HG03097 (cell line): ENCODE results near the gene SAMD4A.
"Not testable (repeated sequence)": the region's sequence is repeated elsewhere in the genome, so short reads cannot be mapped to it uniquely, and the experiment has no call there.

Experiments
- ATAC-seq: cut with Tn5 transposase; IDR thresholded peaks from one replicate; pipeline ENCODE4 v1.9.1; 2021; ENCODE audit not compliant: unreplicated experiment, low FRiP score

SAMD4A gene

GRCh38 chr14:54722791-54723432, 156.0 kb downstream of the SAMD4A start:
- ATAC-seq, result no peak

DNA sequence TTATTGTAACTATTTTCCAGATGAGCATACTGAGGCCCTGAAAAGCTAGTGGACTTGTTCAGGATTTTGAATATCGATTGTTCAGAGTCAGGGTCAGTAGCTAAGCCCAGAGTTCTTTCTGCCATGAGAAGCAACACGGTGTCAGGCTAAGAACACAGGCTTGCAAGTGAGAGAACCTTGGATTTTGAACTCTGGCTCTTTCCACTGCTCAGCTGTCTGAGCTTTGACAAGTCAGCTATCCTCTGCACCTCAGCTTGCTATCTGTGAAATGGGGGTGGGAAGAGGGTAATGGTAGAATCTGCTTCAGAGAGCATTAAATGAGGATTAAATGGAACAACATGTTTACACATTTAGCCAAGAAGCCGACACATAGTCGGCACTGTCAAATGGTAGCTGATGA, 157.2 kb downstream of the SAMD4A start:
- no peak for ATAC-seq

- no peak for ATAC-seq
These were observed 157.9 kb downstream of the SAMD4A start for GRCh38 chr14:54724676-54725325.

DNA sequence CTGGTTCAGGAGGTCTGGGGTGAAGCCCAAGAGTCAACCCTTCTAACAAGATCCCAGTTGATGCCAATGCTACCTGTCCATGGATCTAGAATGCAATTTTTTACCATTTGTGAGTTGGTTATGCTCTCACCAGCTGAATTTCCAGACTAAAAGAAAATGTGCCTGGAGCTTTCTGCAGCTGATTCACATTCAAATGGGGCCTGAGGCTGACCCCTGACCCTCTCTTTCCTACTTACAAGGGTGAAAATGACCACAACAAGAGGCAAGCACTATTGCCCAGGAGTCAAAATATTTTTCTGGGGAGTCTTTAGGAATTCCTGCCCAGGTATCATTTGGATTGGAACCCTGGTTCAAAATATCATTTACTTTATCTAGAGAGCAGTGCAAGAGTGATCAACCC, 159.1 kb downstream of the SAMD4A start:
- ATAC-seq, result no peak

DNA sequence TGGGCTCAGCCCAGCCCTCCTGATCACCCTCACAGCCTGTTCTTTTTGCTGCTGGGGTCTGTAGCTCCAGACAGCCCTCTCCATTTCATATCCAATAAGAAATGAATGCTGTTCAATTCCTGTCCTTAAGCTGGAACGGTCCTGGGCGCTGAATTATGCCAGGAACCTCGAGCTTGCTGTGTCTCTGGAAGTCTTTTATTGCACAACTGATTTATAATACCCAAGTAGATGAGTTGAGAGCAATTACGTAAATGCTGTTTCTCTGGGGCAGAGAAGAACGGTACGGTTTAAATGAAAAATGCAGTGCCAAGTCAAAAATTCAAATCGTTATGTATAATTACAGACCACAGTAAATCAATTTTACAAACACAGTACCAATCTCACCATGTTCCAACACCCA, 161.0 kb downstream of the SAMD4A start:
- ATAC-seq, result no peak

- ATAC-seq, result no peak
These were observed 162.0 kb downstream of the SAMD4A start for GRCh38 chr14:54728700-54729527.

- ATAC-seq, result peak; percentile 90
These were observed 163.4 kb downstream of the SAMD4A start for GRCh38 chr14:54730156-54730961.

- ATAC-seq, result no peak
These were observed 168.0 kb downstream of the SAMD4A start for GRCh38 chr14:54734966-54735365.

DNA sequence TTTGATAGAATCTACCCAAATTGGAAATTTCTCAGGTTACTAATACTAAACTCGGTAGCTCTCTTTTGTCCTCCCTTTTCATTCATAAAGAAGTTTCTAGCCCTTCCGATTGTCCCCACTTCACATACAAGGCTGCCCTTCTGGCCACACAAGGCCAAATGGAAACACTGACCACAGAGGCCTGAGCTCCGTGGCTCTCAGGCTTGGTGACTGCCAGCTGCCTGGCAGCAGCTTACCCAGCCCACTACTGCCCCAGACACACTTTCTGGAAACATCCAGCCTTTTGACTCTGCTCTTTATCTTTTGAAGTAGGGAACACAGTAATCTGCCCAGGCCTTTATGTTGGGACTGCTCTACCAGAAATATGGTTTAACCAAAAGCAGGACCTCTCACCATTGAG, 168.5 kb downstream of the SAMD4A start:
- ATAC-seq, result no peak

GRCh38 chr14:54737132-54737711, 170.3 kb downstream of the SAMD4A start:
- no peak for ATAC-seq

- ATAC-seq, result no peak
These were observed 171.1 kb downstream of the SAMD4A start for GRCh38 chr14:54738009-54738408.

GRCh38 chr14:54739514-54739913, 172.6 kb downstream of the SAMD4A start:
- no peak for ATAC-seq

- no peak for ATAC-seq
These were observed 175.8 kb downstream of the SAMD4A start for GRCh38 chr14:54742492-54743350.

- ATAC-seq, result no peak
These were observed 176.5 kb downstream of the SAMD4A start for GRCh38 chr14:54743382-54743781.

GRCh38 chr14:54746019-54746418, 179.1 kb downstream of the SAMD4A start:
- ATAC-seq, result no peak

GRCh38 chr14:54747616-54748015, 180.7 kb downstream of the SAMD4A start:
- no peak for ATAC-seq

GRCh38 chr14:54749180-54749579, 182.3 kb downstream of the SAMD4A start:
- no peak for ATAC-seq

- no peak for ATAC-seq
These were observed 182.8 kb downstream of the SAMD4A start for GRCh38 chr14:54749727-54750126.

- ATAC-seq, result not testable (repeated sequence)
These were observed 185.7 kb downstream of the SAMD4A start for GRCh38 chr14:54752611-54753010.
